HG02938 (cell line): ENCODE results near the gene USP48.

ENCODE experiments used
- ATAC-seq: cut with Tn5 transposase; IDR thresholded peaks from one replicate; pipeline ENCODE4 v1.9.1; 2021; ENCODE audit warnings: mild to moderate bottlenecking, moderate library complexity; ENCODE audit not compliant: unreplicated experiment

The USP48 gene

DNA sequence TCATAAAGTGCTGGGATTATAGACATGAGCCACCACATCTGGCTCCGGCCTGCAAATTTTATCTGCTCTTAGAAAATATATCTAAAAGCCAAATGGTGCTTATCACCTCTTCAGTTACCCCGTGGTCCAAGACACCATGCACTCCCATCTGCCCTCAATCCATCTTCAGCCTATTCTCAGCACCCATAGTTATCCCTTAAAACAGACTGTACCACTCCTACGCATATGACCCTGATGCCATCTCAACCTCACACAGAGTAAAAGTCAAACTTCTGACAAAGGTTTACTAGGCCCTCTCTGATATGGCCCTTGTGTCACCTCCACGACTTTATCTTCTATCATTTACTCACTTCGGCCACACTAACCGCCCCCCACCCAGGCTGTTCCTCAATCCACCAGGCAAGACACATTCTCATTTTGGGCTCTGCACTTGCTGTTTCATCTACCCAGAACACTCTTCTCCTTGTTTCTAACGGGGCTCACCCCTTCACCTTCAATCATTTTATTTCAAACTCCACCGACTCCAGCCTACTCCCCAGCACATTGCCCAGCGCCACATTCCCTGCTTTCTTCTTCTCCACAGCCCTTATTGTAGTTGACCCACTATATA, 33.0 kb downstream of the USP48 start:
- ATAC-seq, result no peak

DNA sequence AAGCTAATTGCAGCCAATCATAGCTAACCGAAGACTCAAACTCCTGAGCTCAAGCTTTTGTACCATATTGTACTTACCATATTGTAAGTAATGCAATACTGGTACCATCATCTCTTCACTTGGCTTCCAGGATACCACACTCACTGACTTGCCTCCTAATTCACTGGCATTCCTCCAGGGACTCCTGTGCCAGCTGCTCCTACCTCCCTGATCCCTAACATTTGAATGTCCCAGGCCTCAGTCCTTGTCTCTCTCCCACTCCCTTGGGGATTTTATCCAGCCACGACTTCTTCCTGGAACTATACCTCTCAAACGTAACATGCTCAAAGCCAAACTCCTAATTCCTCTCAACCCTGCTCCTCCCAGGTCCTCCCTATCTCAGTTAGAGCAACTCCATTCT, 33.8 kb downstream of the USP48 start:
- no peak for ATAC-seq

- ATAC-seq, result no peak
These were observed 39.5 kb downstream of the USP48 start for GRCh38 chr1:21743476-21743875.

GRCh38 chr1:21742578-21742977, 40.4 kb downstream of the USP48 start:
- no peak for ATAC-seq

GRCh38 chr1:21741206-21741605, 41.7 kb downstream of the USP48 start:
- no peak for ATAC-seq

GRCh38 chr1:21736876-21737275, 46.1 kb downstream of the USP48 start:
- no peak for ATAC-seq

DNA sequence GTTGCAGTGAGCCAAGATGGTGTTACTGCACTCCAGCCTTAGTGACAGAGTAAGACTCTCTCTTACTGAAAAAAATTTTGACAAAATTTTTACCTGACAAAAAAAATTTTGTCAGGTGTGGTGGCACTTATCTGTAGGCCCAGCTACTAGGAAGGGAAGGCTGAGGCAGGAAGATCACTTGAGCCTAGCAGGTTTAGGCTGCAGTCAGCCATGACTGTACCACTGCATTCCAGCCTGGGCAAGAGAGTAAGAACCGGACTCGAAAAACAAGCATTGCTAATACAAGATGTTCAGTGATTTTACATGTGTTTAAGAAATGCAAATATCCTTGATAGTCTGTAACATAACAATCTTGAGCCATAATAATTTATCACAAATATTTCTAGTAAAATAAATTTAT, 46.9 kb downstream of the USP48 start:
- ATAC-seq, result no peak

- no peak for ATAC-seq
These were observed 48.4 kb downstream of the USP48 start for GRCh38 chr1:21734526-21734925.

- no peak for ATAC-seq
These were observed 50.3 kb downstream of the USP48 start for GRCh38 chr1:21732664-21733063.

DNA sequence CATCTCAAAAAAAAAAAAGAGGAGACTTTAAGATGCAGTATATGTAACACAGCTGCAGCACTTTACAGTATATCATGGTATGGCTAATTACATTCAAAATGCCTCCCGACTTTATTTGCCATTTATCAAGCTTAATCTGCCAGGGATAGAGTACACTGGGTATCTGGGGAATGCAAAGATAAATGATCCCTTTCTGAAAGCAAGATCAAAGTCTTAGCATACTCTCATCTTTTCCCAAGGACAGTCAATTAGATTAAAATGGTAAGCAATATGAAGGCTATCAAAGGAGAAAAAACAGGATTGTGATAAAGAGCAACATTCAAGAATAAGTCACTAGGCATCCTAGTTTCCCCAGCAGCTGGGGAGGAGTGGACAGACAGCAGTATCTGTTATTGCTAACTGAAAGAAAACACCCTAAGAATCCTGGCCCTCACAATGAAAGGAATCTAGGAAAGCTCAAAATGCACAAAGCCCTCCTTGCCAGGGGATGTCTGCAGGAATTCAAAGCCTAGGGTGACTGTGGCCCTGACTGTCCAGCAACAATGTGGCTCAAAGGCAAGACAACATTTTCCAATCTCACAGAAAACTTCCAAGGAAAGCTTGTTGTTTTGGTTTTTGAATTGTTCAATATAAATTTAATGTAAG, 57.1 kb downstream of the USP48 start:
- no peak for ATAC-seq

- ATAC-seq, result no peak
These were observed 58.4 kb downstream of the USP48 start for GRCh38 chr1:21724570-21724969.

DNA sequence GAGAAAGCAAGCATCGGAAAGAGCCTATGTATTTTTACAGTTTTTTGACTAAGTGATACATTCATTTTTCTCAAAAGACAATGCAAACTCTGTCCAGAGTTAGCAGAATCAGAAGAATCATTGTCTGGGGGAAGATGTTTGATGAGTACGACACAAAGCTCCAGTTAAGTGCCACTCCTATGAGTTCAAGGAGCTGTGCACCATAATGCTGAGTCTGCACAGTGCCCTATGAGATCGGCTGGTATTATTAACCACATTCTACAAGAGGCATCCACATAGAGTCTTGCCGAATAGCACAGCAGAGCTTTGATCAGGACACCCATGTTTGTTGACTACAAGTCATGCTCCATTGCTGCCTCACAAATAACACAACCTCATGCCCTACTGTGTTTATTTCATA, 58.9 kb downstream of the USP48 start:
- ATAC-seq, result no peak

DNA sequence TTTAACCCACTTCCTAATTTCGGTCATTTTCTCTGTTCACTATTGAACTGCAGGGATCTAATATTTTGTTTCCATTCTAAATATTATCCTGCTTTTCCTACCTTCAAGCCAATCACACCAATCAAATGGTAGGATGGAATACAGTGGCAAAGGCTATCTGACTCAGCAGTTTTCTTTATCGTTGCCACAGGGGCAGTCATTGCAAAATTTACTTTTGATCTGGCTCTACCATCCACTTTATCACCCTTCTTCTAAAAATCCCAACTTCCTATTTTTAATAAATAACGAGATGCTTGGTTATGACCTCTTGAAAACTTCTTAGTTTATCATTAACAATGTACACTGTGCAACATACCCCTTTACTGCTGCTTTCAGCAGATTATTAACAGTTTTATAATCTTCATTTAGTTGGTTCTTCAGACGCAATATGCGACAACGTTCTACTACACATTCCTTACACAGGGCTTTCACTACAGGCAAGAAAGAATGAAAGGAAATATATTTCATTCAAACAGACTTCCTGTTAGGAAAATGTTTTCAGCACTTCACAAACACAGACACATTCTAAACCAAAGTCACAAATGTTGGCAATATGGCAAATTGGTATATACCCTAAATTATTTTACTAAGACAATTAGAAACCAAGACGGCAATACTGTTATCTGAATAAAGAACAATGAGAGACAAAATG, 61.5 kb downstream of the USP48 start:
- no peak for ATAC-seq

DNA sequence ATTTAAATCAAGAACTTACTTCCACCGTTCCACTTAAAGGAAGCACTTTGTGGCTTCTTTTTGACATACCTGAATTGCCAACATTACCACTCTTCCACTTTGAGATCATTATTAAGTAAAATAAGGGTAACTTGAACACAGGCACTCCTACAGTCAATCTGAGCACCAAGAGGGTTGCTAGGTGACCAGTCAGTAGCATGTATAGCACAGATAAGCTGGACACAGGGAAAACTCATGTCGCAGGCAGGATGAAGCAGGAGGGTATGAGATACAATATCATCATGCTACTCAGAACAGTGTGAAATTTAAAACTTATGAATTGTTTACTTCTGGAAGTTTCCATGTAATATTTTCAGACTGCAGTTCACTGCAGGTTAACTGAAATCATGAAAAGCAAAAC, 66.8 kb downstream of the USP48 start:
- no peak for ATAC-seq

DNA sequence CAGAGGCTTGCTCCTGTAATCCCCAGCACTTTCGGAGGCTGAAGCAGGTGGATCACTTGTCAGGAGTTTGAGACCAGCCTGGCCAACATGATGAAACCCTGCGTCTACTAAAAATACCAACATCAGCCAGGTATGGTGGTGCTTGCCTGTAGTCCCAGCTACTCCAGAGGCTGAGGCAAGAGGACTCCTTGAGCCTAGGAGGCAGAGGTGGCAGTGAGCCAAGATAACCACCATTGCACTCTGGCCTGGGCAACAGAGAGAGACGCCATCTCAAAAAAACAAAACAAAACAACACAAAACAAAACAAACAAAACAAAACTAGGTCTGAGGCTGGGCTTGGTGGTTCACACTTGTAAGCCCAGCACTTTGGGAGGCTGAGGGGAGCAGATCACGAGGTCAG, 75.1 kb downstream of the USP48 start:
- no peak for ATAC-seq

DNA sequence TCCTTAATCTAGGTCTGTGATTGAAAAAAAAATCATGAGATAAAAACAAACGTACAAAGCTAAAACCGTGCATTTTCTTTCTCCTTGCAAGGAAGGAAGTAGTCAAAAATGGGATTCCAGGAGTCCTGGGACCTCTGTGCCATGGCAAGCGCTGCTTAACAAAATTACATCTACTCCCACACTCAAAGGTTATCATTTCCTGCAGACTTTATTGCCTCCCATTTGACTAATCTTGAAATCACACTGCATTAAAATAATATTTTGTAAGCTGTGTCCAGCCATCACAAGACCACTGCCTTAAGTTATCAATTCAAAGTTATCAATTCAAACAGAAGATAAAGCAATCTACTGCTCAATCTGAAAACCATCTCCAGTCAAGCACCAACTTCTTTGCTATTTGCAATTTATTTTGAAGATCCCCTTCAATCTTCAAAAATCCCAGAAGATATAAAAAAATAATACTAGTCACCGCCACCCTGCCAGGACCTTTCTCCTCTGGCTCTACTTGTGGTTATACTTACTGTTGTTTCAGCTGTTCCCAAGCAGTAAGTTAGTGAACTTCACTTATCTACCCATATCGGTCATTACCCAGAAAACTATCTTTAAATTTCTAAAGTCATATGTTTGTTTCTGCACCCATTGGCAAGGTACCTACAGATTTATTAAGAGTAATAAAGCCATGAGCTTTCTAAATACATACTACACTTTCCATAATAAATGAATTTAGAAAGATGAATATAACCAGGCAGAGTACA, 75.7 kb downstream of the USP48 start:
- ATAC-seq, result no peak

- ATAC-seq, result no peak
These were observed 76.7 kb downstream of the USP48 start for GRCh38 chr1:21706151-21706835.

DNA sequence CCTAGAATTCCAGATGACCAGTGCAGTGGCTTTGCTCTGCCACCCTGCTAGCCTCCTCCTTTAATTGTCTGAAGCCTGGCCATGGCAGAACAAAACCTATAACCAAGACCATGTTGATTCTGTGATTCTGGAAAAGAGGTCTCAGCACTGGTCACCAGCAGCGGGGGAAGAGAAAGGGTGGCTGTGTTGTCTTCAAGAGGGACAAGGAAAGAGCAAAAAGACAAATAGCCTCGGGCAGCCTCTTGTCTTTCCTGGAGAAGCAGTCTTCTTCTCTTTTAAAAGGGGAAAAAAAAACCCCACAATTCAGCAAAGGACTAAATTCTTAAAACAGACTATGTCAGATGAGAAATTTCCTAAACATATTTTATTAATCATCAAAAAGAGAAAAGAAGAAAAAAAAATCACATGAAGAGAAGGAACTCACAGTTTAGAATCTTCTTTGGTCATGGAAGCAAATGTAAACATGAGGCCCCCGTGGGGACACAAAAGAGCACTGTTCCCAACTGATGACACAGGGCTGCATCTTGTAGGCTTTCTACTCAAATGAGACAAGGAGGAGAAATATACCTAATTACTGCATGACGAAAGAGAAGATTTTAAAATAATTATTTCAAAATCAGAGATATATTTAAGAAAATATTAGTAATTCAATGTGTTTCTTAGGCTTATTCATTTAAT, 77.5 kb downstream of the USP48 start:
- no peak for ATAC-seq

GRCh38 chr1:21704145-21704544, 78.8 kb downstream of the USP48 start:
- no peak for ATAC-seq

GRCh38 chr1:21703318-21703963, 79.5 kb downstream of the USP48 start:
- no peak for ATAC-seq
